Activated T-helper 1 cell treated with anti-CD3 and anti-CD28 coated beads, Interleukin-12 subunit alpha, Interleukin-12 subunit beta, Interleukin-2, Interleukin-4 antibody, amounts not matched to agents 30 ng/mL and 10 ng/mL and 1 ng/mL, durations not matched to agents 14 hours and 24 hours and 36 hours (primary cell): Measurements from ENCODE around the gene TBC1D26. TPM values are rescaled to one million over a fixed set of nuclear protein-coding genes. Genes with fewer than 3 reads are reported as not detected.
"Not testable (repeated sequence)": the region's sequence is repeated elsewhere in the genome, so short reads cannot be mapped to it uniquely, and the experiment has no call there.

Source experiments
- DNase-seq: peaks from one replicate; pipeline ENCODE4 v3.0.0; 2021; ENCODE audit warnings: low spot score
- H3K27ac Mint-ChIP-seq: one replicate; pipeline ENCODE4 v1.8.0; 2021; ENCODE audit warnings: mild to moderate bottlenecking, mixed read lengths
- H3K27me3 Mint-ChIP-seq: one replicate; pipeline ENCODE4 v1.8.0; 2022; ENCODE audit warnings: mild to moderate bottlenecking, moderate library complexity, mixed read lengths; ENCODE audit not compliant: insufficient read depth
- H3K36me3 Mint-ChIP-seq: one replicate; pipeline ENCODE4 v1.8.0; 2021; ENCODE audit warnings: low read depth, mixed read lengths
- H3K4me1 Mint-ChIP-seq: one replicate; pipeline ENCODE4 v1.8.0; 2021; ENCODE audit warnings: low read depth, mixed read lengths
- H3K4me3 Mint-ChIP-seq: one replicate; pipeline ENCODE4 v1.8.0; 2021; ENCODE audit warnings: mild to moderate bottlenecking, moderate library complexity, mixed read lengths
- H3K9me3 Mint-ChIP-seq: one replicate; pipeline ENCODE4 v1.8.0; 2021; ENCODE audit warnings: mixed read lengths
- intact Hi-C: fragments of 100-400 bp; cut with micrococcal nuclease; formaldehyde crosslinking; loops from one replicate; pipeline ENCODE4 v1.15.1; 2024
- total RNA-seq: library from RNA; stranded (reverse); gene quantifications from 2 replicates; pipeline ENCODE4 v1.2.3, GENCODE V29; 2022

The TBC1D26 gene
- total RNA-seq, 1 donor from 2014 or later = not detected

- H3K27me3 Mint-ChIP-seq, H3K4me3 Mint-ChIP-seq, H3K36me3 Mint-ChIP-seq, H3K4me1 Mint-ChIP-seq, intact Hi-C loops, H3K27ac Mint-ChIP-seq, DNase-seq, H3K9me3 Mint-ChIP-seq: not testable (repeated sequence)
Observed at GRCh38 chr17:15770679-15771078, 38.6 kb downstream of the TBC1D26 start.

GRCh38 chr17:15776871-15777270, 44.8 kb downstream of the TBC1D26 start:
- Mint-ChIP-seq H3K4me1 (no peaks in the 10 kb centered on the region), H3K4me3 (no peak overlapping the region), H3K9me3 (peaks cover 20% of the 10 kb centered on the region), H3K36me3 (no peaks in the 10 kb centered on the region), H3K27me3 (peaks cover 7% of the 10 kb centered on the region), H3K27ac (no peak overlapping the region)
- DNase-seq = no peak
- intact Hi-C loops = no loop called here

DNA sequence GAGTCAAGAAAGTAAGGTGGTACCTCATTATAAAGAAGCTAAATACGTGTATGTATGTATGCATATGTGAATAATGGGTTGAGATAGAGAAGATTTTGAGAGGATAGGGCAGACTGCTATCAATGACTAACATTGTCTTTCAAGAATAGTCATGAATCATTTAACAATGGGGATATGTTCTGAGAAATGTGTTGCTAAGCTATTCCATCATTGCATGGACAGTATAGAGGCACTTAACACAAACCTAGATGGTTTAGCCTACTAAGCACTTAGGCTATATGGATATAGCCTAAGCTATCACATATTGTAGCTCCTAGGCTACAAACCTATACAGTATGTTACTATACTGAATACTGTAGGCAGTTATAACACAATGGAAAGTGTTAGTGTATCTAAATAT, 45.2 kb downstream of the TBC1D26 start:
- intact Hi-C loops = no loop called here
- peaks cover 9% of the 10 kb centered on the region for H3K27me3 Mint-ChIP-seq

GRCh38 chr17:15777717-15778116, 45.6 kb downstream of the TBC1D26 start:
- intact Hi-C loops = no loop called here
- peaks cover 20% of the 10 kb centered on the region for H3K9me3 Mint-ChIP-seq
- no peak for DNase-seq
- no peaks in the 10 kb centered on the region for H3K36me3 Mint-ChIP-seq
- H3K27me3 Mint-ChIP-seq = peaks cover 9% of the 10 kb centered on the region
- no peak overlapping the region for H3K27ac Mint-ChIP-seq
- H3K4me3 Mint-ChIP-seq = no peak overlapping the region
- no peaks in the 10 kb centered on the region for H3K4me1 Mint-ChIP-seq

More for the DNA sequence above, 45.2 kb downstream of the TBC1D26 start:
- Mint-ChIP-seq H3K36me3 (no peaks in the 10 kb centered on the region), H3K4me3 (no peak overlapping the region), H3K4me1 (no peaks in the 10 kb centered on the region), H3K9me3 (peaks cover 20% of the 10 kb centered on the region), H3K27ac (no peak overlapping the region)
- no peak for DNase-seq

GRCh38 chr17:15779119-15779518, 47.0 kb downstream of the TBC1D26 start:
- Mint-ChIP-seq H3K27me3 (peaks cover 19% of the 10 kb centered on the region), H3K36me3 (peaks cover 1% of the 10 kb centered on the region), H3K4me3 (no peak overlapping the region), H3K9me3 (peaks cover 23% of the 10 kb centered on the region), H3K27ac (no peak overlapping the region), H3K4me1 (no peaks in the 10 kb centered on the region)
- intact Hi-C loops = no loop called here
- no peak for DNase-seq

- intact Hi-C loops = no loop called here
- peaks cover 23% of the 10 kb centered on the region for H3K9me3 Mint-ChIP-seq
- DNase-seq = no peak
- H3K4me1 Mint-ChIP-seq = no peaks in the 10 kb centered on the region
- H3K4me3 Mint-ChIP-seq = no peak overlapping the region
- H3K27ac Mint-ChIP-seq = no peak overlapping the region
- peaks cover 28% of the 10 kb centered on the region for H3K27me3 Mint-ChIP-seq
- peaks cover 1% of the 10 kb centered on the region for H3K36me3 Mint-ChIP-seq
Observed at GRCh38 chr17:15780188-15780587, 48.1 kb downstream of the TBC1D26 start.

- Mint-ChIP-seq H3K27ac (no peak overlapping the region), H3K4me1 (no peaks in the 10 kb centered on the region), H3K27me3 (peaks cover 30% of the 10 kb centered on the region), H3K4me3 (no peak overlapping the region), H3K9me3 (peaks cover 15% of the 10 kb centered on the region), H3K36me3 (peaks cover 1% of the 10 kb centered on the region)
- intact Hi-C loops = no loop called here
- DNase-seq = no peak
Observed at GRCh38 chr17:15782866-15783265, 50.8 kb downstream of the TBC1D26 start.

DNA sequence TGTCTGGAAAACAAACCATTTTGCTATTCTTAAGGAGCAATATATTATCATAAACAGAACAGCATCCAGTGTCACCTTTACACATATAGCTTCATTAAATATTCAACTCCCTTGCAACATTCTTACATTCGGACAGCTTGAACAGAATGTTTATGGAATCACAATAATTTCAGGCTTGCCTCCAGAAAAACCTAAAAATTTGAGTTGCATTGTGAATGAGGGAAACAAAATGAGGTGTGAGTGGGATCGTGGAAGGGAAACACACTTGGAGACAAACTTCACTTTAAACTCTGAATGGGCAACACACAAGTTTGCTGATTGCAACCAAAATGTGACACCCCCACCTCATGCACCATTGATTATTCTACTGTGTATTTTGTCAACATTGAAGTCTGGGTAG, 51.4 kb downstream of the TBC1D26 start:
- Mint-ChIP-seq H3K27me3 (peaks cover 30% of the 10 kb centered on the region), H3K27ac (no peak overlapping the region), H3K4me1 (no peaks in the 10 kb centered on the region), H3K4me3 (no peak overlapping the region), H3K9me3 (peaks cover 13% of the 10 kb centered on the region), H3K36me3 (peaks cover 1% of the 10 kb centered on the region)
- DNase-seq = no peak
- intact Hi-C loops = no loop called here

GRCh38 chr17:15784351-15784750, 52.3 kb downstream of the TBC1D26 start:
- DNase-seq = not testable (repeated sequence)

DNA sequence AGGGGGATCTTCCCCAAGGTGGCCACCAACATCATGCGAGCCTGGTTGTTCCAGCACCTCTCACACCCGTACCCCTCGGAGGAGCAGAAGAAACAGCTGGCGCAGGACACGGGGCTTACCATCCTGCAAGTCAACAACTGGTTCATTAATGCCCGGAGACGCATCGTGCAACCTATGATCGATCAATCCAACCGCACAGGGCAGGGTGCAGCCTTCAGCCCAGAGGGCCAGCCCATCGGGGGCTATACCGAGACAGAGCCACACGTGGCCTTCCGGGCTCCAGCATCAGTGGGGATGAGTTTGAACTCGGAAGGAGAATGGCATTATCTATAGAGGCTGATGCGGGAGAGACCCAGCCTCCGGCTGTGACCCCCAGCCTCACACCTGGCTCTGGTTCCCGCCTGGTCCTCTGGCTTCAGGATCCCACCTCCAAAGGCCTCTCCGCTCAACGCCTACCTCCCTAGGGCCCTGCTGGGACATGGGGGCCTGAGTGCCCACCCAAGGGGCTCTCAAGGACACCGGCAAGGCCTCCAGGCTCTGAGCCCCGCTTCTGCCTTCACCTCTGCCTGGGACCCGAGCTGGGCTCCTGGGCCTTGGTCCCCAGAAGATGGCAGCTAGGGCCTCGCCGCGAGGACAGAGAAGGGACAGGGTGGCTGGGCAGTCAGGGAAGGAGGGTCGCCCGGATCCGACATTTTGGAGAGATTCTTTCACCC, 55.4 kb downstream of the TBC1D26 start:
- DNase-seq, H3K4me1 Mint-ChIP-seq, H3K4me3 Mint-ChIP-seq, H3K27ac Mint-ChIP-seq, H3K36me3 Mint-ChIP-seq, H3K9me3 Mint-ChIP-seq, intact Hi-C loops: not testable (repeated sequence)
- H3K27me3 Mint-ChIP-seq = peaks cover 27% of the 10 kb centered on the region

More at GRCh38 chr17:15784351-15784750, 52.3 kb downstream of the TBC1D26 start:
- H3K4me3 Mint-ChIP-seq, H3K4me1 Mint-ChIP-seq, H3K36me3 Mint-ChIP-seq, H3K27ac Mint-ChIP-seq, intact Hi-C loops: not testable (repeated sequence)
- peaks cover 12% of the 10 kb centered on the region for H3K9me3 Mint-ChIP-seq
- peaks cover 30% of the 10 kb centered on the region for H3K27me3 Mint-ChIP-seq

DNA sequence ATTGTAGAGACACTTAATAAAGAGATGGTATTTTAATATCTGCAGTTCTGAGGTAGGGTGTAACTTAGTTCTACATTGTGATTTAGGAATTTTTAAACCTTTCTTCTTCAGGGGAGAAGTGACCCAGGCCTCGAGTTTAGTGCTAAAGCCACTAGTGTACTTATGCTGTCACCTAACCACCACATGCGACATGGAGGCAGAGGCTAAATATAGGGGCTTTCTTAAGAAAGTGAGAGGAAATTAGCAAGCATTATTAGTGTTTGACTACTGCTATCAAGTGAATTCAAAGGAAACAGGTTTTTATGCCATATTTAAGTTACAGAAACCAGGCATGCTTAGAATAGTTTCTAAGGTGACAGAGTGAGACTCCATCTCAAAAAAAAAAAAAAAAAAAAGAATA, 56.3 kb downstream of the TBC1D26 start:
- H3K36me3 Mint-ChIP-seq, H3K27ac Mint-ChIP-seq, intact Hi-C loops, H3K9me3 Mint-ChIP-seq, H3K4me3 Mint-ChIP-seq, DNase-seq, H3K4me1 Mint-ChIP-seq: not testable (repeated sequence)
- H3K27me3 Mint-ChIP-seq = peaks cover 24% of the 10 kb centered on the region
